NOMO-1 (cell line): ENCODE results near the gene COL23A1.

Source experiments
- DNase-seq, 2 experiments: peaks; one replicate each; lab custom pipeline; 2025; ENCODE audit not compliant: unreplicated experiment in 2 of 2; lab: John Stamatoyannopoulos, UW

COL23A1 gene

GRCh38 chr5:178590141-178590923 is at the start of gene COL23A1:
Gene COL23A1, minus strand, starts transcription at chr5:178590393.
- peak; percentile 78 to 88 for DNase-seq

GRCh38 chr5:178637356-178638074 is 47.3 kb upstream of the COL23A1 start:
- peak; percentile 45 to 47 for DNase-seq

- DNase-seq = no peak
These were observed 42.1 kb upstream of the COL23A1 start for GRCh38 chr5:178632285-178632684.

- no peak for DNase-seq
These were observed 40.8 kb upstream of the COL23A1 start for GRCh38 chr5:178630951-178631350.

- DNase-seq = no peak
These were observed 40.3 kb upstream of the COL23A1 start for GRCh38 chr5:178630475-178630930.

- no peak for DNase-seq
These were observed 37.0 kb upstream of the COL23A1 start for GRCh38 chr5:178627259-178627598.

- peak; percentile 88 to 95 for DNase-seq
These were observed 36.5 kb upstream of the COL23A1 start, which contains the start of gene CLK4 for GRCh38 chr5:178626484-178627258. Gene CLK4, minus strand, starts transcription at chr5:178627050. Its CDS starts 3,634 bp downstream, at chr5:178623416.

- DNase-seq = peak in 1 of 2 experiments; percentile 29
These were observed 35.7 kb upstream of the COL23A1 start for GRCh38 chr5:178625679-178626483.

- no peak for DNase-seq
These were observed 34.7 kb upstream of the COL23A1 start for GRCh38 chr5:178624631-178625546.

- DNase-seq = no peak
These were observed 32.6 kb upstream of the COL23A1 start for GRCh38 chr5:178622679-178623247.

GRCh38 chr5:178619390-178619789 is 29.2 kb upstream of the COL23A1 start:
- no peak for DNase-seq

- no peak for DNase-seq
These were observed 22.1 kb upstream of the COL23A1 start for GRCh38 chr5:178612299-178612698.

- no peak for DNase-seq
These were observed 16.1 kb upstream of the COL23A1 start for GRCh38 chr5:178606269-178606668.

- DNase-seq = no peak
These were observed 15.6 kb upstream of the COL23A1 start for GRCh38 chr5:178605788-178606187.

GRCh38 chr5:178602752-178603151 is 12.6 kb upstream of the COL23A1 start:
- DNase-seq = no peak

GRCh38 chr5:178595750-178596149 is 5.6 kb upstream of the COL23A1 start:
- DNase-seq = no peak

GRCh38 chr5:178595150-178595549 is 5.0 kb upstream of the COL23A1 start:
- DNase-seq = no peak

- no peak for DNase-seq
These were observed 781 bp upstream of the COL23A1 start for GRCh38 chr5:178590924-178591423.
